Activated T-helper 1 cell treated with anti-CD3 and anti-CD28 coated beads, Interleukin-2, amount 50 U/mL, for 16 hours (primary cell): Measurements from ENCODE around the gene ATP6V0B.
A peak's percentile ranks its signal among the peaks of the same experiment; 100 is the strongest.

Experiments
- DNase-seq, 2 donors: peaks; one replicate each; pipeline ENCODE4 v3.0.0-alpha.2; 2020; ENCODE audit warnings: low read depth in 1 of 2, low spot score in 1 of 2

ATP6V0B gene

GRCh38 chr1:43983253-43983899 is 8.6 kb downstream of the ATP6V0B start:
- no peak for DNase-seq

- no peak for DNase-seq
Measured at GRCh38 chr1:43984855-43985254, 10.1 kb downstream of the ATP6V0B start.

DNA sequence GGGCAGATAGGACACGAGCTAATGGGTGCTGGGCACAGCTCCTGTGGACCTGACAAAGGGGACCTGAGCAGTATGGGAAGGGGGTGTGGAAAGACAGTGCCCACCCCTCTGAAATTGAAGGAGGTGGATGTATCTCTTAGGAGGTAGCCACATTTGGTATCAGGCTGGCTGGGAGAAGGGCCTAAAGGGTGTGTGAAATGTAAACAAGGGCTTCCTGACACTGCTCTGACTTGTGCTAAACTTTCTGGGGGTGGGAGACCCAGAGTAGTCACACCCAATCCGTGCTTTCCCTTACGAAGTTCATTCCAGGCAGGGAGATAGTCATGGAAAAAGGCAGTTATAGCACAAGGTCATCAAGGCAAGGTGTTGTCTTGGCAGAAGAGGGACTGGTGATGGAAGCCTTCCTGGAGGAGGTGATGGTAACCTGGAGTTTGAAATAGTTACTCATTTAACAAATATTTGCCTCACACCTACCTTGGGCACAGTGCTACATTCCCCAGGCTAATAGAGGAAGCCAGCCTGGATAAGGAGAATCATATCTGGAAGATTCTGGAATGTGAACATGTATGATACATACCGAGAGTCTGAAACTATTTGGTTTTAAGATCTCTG is 11.3 kb downstream of the ATP6V0B start:
- no peak for DNase-seq

DNA sequence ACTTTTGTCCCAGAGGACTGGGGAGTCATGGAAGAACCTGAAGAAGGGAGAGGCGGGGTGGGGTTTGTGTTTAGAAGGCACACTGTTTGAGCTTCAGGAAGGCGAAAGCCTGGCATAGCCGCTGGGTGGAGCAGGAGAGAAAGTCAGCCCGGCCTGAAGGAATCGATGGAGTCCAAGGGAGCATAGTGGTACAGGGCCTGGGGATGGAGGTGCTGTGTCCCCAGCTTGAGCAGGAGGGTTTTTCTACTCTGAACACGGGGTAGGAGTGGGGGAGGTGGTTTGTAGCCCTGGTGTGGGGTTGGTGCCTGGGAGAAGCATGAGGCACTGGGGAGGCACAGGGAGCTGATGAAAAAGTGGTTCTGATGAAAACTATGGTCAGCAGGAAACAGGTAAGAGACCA is 12.0 kb downstream of the ATP6V0B start:
- DNase-seq, result no peak

DNA sequence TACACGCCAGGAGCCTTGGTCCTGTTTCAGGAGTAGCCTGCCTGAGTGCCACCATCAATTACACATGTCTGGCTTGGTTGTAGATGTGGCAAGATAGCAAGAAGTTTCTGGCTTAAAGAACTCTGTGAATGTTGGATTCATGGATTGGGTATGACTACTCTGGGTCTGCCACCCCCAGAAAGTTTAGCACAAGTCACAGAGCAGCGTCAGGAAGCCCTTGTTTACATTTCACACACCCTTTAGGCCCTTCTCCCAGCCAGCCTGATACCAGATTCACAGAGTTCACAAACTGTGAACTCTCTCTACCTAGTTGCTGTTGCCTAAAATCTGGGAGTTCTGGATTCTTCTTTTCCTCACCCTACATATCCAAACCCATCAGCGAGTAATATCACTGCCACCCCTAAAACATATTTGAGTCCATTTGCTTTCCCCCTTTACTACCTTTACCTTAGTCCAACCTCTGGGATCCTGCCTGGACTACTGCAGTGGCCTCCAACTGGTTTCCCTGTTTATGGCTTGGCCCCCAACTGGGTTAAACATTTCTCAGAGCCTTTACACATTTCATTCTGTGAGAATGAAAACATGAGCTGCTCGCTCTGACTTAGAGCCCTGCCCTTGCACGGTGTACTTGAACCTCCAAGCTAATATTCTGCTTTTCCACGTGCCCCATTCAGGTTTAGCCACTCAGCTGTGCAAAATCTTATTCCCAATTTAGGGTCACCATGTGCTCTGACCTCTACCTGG is 12.6 kb downstream of the ATP6V0B start:
- no peak for DNase-seq

DNA sequence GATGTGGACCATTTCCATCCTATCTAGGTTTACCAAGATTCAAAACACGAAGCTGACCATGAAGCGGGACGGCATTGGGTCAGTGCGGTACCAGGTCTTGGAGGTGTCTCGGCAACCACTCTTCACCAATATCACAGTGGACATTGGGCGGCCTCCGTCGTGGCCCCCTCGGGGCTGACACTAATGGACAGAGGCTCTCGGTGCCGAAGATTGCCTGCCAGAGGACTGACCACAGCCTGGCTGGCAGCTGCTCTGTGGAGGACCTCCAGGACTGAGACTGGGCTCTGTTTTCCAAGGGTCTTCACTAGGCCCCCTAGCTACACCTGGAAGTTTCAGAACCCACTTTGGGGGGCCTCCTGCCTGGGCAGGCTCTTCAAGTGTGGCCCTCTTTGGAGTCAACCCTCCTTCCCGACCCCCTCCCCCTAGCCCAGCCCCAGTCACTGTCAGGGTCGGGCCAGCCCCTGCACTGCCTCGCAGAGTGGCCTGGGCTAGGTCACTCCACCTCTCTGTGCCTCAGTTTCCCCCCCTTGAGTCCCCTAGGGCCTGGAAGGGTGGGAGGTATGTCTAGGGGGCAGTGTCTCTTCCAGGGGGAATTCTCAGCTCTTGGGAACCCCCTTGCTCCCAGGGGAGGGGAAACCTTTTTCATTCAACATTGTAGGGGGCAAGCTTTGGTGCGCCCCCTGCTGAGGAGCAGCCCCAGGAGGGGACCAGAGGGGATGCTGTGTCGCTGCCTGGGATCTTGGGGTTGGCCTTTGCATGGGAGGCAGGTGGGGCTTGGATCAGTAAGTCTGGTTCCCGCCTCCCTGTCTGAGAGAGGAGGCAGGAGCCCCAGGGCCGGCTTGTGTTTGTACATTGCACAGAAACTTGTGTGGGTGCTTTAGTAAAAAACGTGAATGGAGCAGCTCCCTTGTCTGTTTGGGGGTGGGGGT is 15.8 kb downstream of the ATP6V0B start:
- no peak for DNase-seq

- no peak for DNase-seq
Measured at GRCh38 chr1:43991200-43991475, 16.4 kb downstream of the ATP6V0B start.

GRCh38 chr1:43991476-43992231 is 16.9 kb downstream of the ATP6V0B start, which contains the start of gene CCDC24:
Gene CCDC24, plus strand, starts transcription at chr1:43991599. Its CDS starts 280 bp downstream, at chr1:43991879.
- DNase-seq, result peak; percentile 37 to 67

DNA sequence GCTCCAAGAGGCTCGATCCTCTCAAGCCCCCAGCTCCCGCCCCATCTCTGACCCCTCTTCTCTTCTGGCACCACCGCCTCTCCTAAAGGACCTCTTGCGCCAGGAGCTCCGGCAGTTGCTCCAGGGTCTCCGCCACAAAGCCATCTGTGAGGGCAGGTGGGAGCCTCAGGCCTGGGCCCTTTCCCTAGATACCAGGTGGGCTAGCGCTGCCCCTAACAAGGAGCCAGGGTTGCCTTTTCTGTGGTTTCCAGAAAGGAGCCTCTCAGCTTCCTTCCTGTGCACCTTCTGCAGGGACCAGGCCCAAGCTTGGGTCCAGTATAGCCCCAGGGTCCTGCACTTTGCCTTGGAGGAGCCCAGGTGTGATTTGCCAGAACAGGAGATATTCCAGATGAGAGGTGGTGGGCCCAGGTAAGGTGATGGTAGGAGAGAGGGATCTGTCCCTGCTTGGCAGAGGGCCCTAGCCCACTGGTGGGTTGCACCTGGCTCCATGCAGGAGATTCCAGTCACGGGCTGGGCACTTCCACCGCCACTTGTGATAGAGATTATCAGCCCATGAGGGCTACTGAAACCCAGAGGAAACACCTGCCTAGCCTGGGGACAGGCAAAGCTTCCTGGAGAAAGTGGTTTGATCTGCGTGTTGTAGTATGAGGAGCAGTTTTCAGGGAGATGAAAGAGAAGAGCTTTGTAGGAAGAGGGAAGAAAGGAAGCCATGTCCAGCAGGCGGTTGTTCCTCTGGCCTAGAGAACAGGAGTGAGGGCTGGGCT is 17.7 kb downstream of the ATP6V0B start:
- no peak for DNase-seq

- no peak for DNase-seq
Measured at GRCh38 chr1:43993206-43993914, 18.6 kb downstream of the ATP6V0B start.

DNA sequence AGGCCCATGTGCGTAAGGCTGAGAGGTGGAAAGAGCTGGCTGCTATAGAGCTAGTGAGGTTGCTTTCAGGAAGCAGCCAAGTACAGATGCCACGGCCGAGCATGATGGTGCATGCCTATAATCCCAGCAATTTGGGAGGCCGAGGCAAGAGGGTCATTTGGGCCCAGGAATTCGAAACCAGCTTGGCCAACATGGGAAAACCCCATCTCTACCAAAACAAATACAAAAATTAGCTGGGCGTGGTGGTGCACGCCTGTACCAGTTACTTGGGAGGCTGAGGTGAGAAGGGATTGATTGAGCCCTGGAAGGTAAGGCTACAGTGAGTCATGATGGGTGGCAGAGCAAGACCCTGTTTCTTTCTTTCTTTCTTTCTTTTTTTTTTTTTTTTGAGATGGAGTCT is 19.3 kb downstream of the ATP6V0B start:
- no peak for DNase-seq

GRCh38 chr1:43994794-43995790 is 20.3 kb downstream of the ATP6V0B start:
- no peak for DNase-seq

DNA sequence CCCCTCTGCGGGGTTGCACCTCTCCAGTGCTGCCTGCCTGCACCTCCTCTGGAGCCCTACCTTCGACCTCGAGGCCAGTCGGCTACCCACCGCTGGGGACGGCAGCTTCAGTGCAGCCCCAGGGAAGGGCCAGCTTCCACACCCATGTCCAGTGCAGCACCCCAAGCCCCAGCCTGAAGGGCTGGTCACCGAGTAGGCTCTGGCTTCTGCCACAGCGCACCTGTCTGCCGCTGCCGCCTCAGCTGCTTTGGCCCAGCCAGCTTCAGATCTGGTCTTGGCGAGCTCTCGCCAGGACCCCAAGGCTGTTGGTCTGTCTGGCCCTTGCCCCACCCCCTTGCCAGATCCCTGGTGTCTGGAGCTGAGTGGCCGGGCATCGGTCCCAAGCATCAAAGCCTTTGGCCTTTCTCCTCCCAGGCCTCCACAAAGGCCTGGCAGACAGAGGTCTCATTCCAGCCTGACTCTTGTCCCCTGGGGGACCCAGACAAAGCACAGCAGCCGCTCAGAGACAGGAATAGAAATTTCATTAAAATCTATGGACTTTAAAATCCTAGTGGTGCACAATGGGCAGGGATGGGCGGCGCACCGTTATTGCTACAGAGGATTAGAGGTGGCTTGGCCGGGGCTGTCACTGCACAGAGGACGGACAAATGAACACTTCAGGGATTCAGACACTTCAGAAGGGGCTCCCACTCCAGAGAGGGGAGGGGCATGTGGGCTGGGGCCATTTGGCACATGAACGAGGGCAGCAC is 21.4 kb downstream of the ATP6V0B start:
- DNase-seq, result no peak

DNA sequence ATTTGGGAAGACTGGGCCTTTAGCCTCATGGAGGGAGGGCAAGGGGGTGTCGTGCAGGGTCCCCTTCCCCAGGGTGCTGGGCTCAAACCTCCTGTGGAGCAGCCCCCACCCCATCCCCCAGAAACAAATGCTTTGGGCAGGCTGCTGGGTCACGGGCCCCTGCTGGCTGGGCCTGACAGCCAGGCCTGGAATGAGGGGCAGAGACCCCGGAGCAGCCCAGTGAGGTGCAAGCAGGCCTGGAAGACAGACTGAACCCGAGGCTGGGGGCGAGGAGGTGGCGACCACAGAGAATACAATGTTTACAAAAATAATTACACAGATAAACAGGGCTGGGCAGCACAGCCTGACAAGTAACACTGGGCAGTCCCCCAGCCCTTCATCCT is 22.0 kb downstream of the ATP6V0B start:
- DNase-seq, result no peak

- DNase-seq, result no peak
Measured at GRCh38 chr1:43997295-43997999, 22.7 kb downstream of the ATP6V0B start.

- DNase-seq, result no peak
Measured at GRCh38 chr1:43998000-43998378, 23.2 kb downstream of the ATP6V0B start.

DNA sequence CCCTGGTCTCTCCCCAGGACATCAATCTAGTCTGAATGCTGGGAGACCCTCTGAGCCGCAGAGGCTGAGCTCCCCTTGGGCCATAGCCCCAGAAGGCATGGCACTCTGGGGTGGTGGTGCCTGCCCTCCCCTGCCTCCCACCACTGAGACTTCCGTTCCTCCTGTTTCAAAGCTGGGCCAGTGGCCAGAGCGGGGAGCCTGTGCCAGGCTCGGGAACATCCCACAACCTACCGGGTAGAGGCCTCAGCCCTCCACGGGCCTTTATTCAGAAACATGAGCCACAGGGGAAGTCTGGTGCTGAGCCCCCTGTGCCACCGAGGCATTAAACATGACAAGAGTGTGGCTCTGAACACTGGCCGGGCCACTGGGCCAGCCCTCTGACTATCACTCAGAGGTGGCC is 24.7 kb downstream of the ATP6V0B start:
- no peak for DNase-seq
